GM12891 (cell line): Measurements from ENCODE around the gene TOR3A.
"Not testable (repeated sequence)": the region's sequence is repeated elsewhere in the genome, so short reads cannot be mapped to it uniquely, and the experiment has no call there.

Experiments used
- DNase-seq: peaks from one replicate; pipeline ENCODE4 v3.0.0; 2011; ENCODE audit warnings: low spot score; ENCODE audit not compliant: insufficient read length
- FAIRE-seq: peaks from 2 replicates; lab custom pipeline; 2011; peaks lifted over from hg19 to GRCh38; lab: Jason Lieb, UNC
- PAX5 ChIP-seq: IDR thresholded peaks from 2 replicates; pipeline ENCODE4 v1.6.1; 2011; ENCODE audit warnings: low read length, moderate library complexity, mild to moderate bottlenecking; ENCODE audit not compliant: insufficient read depth, severe bottlenecking
- POLR2A ChIP-seq: IDR thresholded peaks from 2 replicates; pipeline ENCODE4 v1.6.1; 2011; ENCODE audit warnings: low read depth, low read length, control low read depth
- POLR2AphosphoS5 ChIP-seq: IDR thresholded peaks from 2 replicates; pipeline ENCODE4 v1.6.1; 2011; ENCODE audit warnings: low read depth, low read length, control low read depth
- POU2F2 ChIP-seq: IDR thresholded peaks from 2 replicates; pipeline ENCODE4 v1.6.1; 2011; ENCODE audit warnings: low read depth, mild to moderate bottlenecking, control low read depth, low read length, moderate library complexity
- SPI1 ChIP-seq: IDR thresholded peaks from 2 replicates; pipeline ENCODE4 v1.6.1; 2011; ENCODE audit warnings: low read depth, low read length, control low read depth
- TAF1 ChIP-seq: IDR thresholded peaks from 2 replicates; pipeline ENCODE4 v1.6.1; 2011; ENCODE audit warnings: low read depth, low read length, control low read depth

Gene TOR3A

DNA sequence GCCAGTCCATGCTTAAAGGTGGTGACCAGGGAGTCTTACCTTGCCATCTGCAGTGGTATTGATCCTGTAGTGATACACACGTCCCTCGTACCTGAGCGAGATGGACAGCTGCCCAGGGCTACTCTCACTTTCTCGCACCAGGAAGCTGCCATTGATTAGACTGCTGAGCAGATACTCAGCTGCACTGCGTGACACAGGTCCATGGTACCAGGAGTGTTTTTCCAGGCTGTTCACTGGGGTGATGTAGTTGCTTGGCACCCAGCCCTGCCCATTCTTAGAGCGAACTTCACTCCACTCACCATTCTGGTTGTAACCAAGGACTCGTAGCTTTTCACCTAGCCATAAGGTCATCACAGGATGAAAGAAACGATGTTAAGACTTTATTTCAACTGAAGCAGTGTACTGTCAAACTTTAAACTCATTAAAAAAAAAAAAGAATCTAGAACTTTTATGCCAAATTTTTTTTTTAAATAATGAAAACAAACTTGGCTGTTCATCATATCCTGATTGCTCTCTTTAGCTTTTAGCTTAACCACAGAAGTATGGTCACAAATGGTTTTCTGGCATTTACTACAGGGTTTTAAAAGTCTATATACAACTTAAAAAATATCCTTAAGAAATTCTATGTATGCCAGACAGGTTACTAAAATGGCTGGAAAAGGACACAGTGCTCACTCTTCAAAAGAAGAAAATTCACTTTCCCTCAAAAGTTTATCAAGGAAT is 44.6 kb downstream of the TOR3A start:
- TF ChIP-seq POLR2AphosphoS5 (no peak), PAX5 (no peak), TAF1 (no peak), POU2F2 (no peak), POLR2A (no peak), SPI1 (no peak)
- no peak for FAIRE-seq
- DNase-seq = no peak

DNA sequence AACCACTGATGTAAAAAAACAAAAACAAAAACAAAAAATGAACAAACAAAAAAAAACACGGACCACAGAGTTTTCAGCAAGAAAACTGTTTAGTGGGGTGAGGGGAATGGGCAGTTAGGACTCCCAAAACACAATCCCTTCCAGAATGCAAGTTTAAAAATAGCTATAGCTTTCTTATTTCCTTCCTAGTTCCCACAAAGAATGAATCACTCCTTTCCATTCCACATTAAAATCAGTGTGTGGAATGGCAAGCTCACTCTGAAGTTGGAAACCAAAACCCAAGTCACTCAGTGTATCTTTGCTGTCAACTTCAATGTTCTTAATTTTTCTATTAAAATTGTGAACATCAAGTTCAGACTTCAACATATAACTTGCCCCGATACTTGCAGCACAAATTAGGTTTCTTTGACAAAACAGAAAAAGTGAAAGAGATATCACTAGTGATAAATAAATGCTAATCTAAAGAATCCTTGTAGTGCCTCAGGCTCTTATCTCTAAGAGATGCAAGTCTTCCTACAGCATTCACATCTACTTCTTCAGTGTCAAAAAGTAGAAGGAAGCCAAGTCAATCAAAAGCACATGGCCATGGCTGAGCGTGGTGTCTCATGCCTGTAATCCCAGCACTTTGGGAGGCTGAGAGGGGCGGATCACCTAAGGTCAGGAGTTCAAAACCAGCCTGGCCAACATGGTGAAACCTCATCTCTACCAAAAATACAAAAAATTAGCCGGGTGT is 45.5 kb downstream of the TOR3A start:
- FAIRE-seq (no peak), DNase-seq (no peak)
- TF ChIP-seq PAX5 = no peak
- no peak for TF ChIP-seq SPI1
- no peak for TF ChIP-seq POLR2A
- no peak for TF ChIP-seq POU2F2
- no peak for TF ChIP-seq TAF1
- TF ChIP-seq POLR2AphosphoS5 = no peak

DNA sequence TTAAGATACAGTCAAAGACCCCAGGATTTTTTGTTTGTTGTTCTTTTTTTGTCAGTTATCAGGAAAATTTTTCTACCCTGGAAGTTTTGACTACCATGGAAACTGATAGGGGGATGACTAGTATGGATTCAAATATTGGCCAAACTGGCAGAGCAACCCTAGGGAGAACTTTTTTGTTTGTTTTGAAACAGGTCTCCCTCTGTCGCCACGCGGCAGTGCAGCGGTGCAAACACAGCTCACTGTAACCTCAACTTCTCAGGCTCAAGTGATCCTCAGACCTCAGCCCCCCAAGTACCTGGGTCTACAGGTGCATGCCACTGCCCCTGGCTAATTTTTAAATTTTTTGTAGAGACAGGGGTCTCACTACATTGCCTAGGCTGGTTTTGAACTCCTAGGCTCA is 46.6 kb downstream of the TOR3A start:
- FAIRE-seq (no peak), DNase-seq (no peak)
- TF ChIP-seq POLR2AphosphoS5 (no peak), SPI1 (no peak), POU2F2 (no peak), TAF1 (no peak), PAX5 (no peak), POLR2A (no peak)

DNA sequence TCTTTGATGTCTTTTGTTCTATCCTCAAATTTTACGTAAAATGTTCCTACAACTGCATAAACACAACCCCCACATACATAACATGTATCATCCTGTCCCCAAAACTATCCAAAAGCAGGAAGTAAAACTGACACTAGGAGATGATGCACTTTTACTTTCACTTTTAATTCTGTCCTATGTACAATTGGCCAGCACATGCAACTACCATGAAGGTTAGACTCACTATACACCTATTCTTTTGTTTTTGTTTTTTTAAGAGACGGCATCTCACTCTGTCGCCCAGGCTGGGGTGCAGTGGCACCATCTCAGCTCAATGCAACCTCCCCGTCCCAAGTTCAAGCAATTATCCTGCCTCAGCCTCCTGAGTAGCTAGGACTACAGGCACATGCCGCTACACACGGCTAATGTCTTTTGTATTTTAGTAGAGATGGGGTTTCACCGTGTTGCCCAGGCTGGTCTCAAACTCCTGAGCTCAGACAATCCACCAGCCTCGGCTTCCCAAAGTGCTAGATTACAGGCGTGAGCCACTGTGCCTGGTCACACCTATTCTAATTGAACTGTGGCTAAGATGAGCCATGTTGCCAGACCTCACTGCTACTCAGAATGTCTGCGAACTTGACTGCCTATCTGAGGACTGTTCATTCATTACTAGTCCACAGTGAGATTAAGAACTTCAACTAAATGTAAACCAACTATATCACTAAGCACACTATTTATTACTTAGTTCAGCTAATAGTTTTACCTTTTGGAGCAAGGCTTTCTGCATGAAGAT is 48.0 kb downstream of the TOR3A start:
- FAIRE-seq = peak; percentile 92
- TF ChIP-seq TAF1 = no peak
- no peak for TF ChIP-seq POLR2A
- TF ChIP-seq PAX5 = no peak
- no peak for TF ChIP-seq POLR2AphosphoS5
- no peak for TF ChIP-seq SPI1
- no peak for TF ChIP-seq POU2F2
- DNase-seq = peak; percentile 26

DNA sequence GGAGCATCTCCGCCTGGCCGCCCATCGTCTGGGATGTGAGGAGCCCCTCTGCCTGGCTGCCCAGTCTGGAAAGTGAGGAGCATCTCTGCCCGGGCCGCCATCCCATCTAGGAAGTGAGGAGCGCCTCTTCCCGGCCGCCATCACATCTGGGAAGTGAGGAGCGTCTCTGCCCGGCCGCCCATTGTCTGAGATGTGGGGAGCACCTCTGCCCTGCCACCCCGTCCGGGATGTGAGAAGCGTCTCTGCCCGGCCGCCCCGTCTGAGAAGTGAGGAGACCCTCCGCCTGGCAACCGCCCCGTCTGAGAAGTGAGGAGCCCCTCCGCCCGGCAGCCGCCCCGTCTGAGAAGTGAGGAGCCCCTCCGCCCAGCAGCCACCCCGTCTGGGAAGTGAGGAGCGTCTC is 53.3 kb downstream of the TOR3A start:
- DNase-seq, FAIRE-seq: not testable (repeated sequence)

DNA sequence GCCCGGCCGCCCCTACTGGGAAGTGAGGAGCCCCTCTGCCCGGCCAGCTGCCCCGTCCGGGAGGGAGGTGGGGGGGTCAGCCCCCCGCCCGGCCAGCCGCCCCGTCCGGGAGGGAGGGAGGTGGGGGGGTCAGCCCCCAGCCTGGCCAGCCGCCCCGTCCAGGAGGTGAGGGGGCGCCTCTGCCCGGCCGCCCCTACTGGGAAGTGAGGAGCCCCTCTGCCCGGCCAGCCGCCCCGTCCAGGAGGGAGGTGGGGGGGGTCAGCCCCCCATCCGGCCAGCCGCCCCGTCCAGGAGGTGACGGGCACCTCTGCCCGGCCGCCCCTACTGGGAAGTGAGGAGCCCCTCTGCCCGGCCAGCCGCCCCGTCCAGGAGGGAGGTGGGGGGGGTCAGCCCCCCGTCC is 53.8 kb downstream of the TOR3A start:
- DNase-seq, FAIRE-seq: not testable (repeated sequence)

DNA sequence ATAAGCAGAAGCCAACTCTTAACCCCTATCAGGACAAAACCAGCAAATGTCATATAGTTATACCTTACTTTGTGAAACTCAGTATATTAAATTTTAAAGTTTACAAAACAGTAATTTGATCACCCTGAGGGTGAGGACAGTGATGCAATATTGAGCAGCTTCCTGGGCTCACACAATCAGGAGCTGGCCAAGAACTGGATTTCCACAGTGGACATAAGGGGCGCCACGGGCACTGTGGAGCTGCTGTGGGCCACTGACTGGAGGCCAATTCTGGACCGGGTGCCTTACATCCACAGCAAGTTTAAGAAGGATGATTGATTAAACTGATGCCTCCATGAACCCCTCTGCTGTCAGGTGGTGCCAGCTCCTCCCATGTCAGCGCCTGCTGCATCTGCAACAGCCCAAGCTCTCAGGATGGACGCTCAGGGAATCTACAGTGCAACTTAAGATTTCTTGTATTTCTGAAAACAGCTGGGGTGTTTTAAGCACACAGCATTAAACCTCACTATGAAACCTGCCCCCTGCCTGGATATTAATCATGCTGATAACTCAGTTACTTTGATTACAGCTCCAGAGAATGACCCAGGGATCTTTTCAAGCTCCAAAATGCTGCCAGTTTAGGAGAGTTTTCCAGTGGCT is 55.9 kb downstream of the TOR3A start:
- no peak for TF ChIP-seq TAF1
- TF ChIP-seq POLR2A = no peak
- no peak for TF ChIP-seq POLR2AphosphoS5
- no peak for TF ChIP-seq POU2F2
- TF ChIP-seq SPI1 = no peak
- DNase-seq (no peak), FAIRE-seq (no peak)

DNA sequence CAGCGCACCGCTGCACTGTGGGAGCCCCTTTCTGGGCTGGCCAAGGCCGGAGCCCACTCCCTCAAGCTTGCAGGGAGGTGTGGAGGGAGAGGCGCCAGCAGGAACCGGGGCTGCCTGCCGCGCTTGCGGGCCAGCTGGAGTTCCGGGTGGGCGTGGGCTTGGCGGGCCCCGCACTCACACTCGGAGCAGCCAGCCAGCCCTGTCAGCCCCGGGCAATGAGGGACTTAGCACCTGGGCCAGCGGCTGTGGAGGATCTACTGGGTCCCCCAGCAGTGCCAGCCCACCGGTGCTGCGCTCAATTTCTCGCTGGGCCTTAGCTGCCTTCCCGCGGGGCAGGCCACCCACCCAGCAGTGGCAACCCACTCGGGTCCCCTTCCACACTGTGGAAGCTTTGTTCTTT is 56.9 kb downstream of the TOR3A start:
- DNase-seq, FAIRE-seq: not testable (repeated sequence)

DNA sequence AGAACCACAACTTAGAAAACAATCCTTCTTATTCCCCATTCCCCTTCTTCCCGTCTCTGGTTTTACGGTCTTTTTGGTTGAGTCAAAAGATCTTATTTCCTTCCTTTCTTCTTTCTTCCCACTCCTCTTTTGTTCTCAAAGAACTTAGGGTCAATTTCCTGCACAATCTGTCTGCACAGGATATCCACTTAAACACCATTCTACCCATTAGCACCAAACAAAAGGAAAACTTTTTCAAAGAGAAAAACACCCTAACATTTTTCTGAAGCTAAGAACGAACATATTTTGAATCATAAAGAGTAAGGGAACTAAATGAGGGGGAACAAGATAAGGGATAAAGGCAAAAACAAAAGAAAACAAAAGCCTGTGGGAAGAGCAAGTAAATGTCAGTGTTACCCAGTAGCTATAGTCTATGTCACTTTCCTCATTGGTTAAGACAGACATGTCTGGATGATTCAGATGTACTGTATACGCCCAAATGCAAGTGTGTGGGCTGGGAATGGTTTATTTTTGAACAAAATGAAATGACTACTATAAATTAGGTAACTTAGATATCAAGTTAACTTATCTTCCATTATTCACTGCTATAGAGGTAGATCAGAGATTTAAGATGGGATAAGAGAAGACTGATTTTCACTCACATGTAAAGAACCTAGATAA is 59.9 kb downstream of the TOR3A start:
- no peak for TF ChIP-seq PAX5
- no peak for TF ChIP-seq POLR2AphosphoS5
- no peak for TF ChIP-seq POU2F2
- no peak for TF ChIP-seq POLR2A
- no peak for TF ChIP-seq SPI1
- no peak for TF ChIP-seq TAF1
- no peak for DNase-seq
- no peak for FAIRE-seq
